Tibial artery (tissue), 4 donors: Measurements from ENCODE around the gene PROSER1.

Experiments used
- DNase-seq, 2 donors: peaks; one replicate each; pipeline ENCODE4 v3.0.0-alpha.2; 2019
- H3K27ac ChIP-seq, 2 donors: fragments of 200-600 bp; sonication (generic) in 1 of 2; 1 replicate in 1 of 2; 2 replicates in 1 of 2; pipeline ENCODE4 v1.5.1; 2018 to 2019; ENCODE audit warnings: mild to moderate bottlenecking in 1 of 2
- H3K27me3 ChIP-seq, 2 donors: fragments of 200-600 bp; sonication (generic) in 1 of 2; one replicate each; pipeline versions ENCODE4 v1.5.1 to v1.6.0; 2016 to 2019
- H3K36me3 ChIP-seq, 3 donors: fragments of 200-600 bp; sonication (generic) in 2 of 3; one replicate each; pipeline ENCODE4 v1.5.1; 2016 to 2019; ENCODE audit warnings: mild to moderate bottlenecking in 2 of 3
- H3K4me1 ChIP-seq, 4 donors: fragments of 200-600 bp; sonication (generic) in 2 of 4; 1 replicate in 3 of 4; 2 replicates in 1 of 4; pipeline ENCODE4 v1.5.1; 2016 to 2019
- H3K4me3 ChIP-seq, 2 donors: fragments of 200-600 bp; sonication (generic) in 1 of 2; 1 replicate in 1 of 2; 2 replicates in 1 of 2; pipeline ENCODE4 v1.5.1; 2018 to 2019; ENCODE audit warnings: mild to moderate bottlenecking in 2 of 2
- H3K9me3 ChIP-seq, 3 donors: fragments of 200-600 bp; sonication (generic) in 1 of 3; one replicate each; pipeline ENCODE4 v1.5.1; 2016 to 2019
- intact Hi-C: fragments of 100-400 bp; cut with DNase I; formaldehyde crosslinking; loops from one replicate; pipeline ENCODE4 v1.15.0; 2023; ENCODE audit warnings: low total_unique reads
- TF ChIP-seq, protein P1 (sequence below), 2 experiments: fragments of 200-600 bp in 1 of 2; fragments of 450-650 bp in 1 of 2; IDR thresholded peaks; one replicate each; pipeline ENCODE4 v1.5.1; 2017 to 2019; ENCODE audit warnings: antibody characterized with exemption in 2 of 2, mild to moderate bottlenecking in 1 of 2, moderate library complexity in 1 of 2

Gene PROSER1

DNA sequence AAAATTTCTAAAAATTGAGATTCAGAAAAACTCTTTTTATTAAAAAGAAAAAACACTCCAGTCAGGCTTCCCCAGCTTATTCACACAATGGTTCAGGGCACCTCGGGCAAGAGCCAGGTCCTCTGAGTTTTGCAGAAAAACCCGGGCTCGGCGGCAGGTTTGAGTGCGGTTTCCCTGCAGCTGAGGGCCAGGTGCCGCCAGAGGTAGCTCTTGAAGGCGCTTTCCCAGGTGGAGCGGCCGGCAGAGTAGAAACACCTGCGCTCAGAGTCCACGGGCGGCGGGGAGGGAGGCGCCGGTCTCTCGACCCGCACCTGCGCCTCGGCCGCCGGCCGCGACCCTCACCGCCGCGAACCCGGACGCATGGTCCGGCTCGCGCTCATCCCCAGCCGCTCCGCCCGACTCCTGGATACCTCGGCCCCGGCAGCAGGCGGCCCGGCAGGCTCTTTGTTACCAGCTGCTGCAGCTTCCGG lies 444 bp downstream of the PROSER1 start:
- H3K36me3 ChIP-seq, result no peaks in the 10 kb centered on the region
- no peaks in the 10 kb centered on the region for H3K27me3 ChIP-seq
- peaks cover 0 to 56% (median 26%) of the 10 kb centered on the region in 4 donors for H3K4me1 ChIP-seq
- peak overlapping the region; percentile 75 to 92 for H3K4me3 ChIP-seq
- H3K27ac ChIP-seq, result peak overlapping the region; percentile 78 to 84
- intact Hi-C loops, result no loop called here
- DNase-seq, result peak in 1 of 2 donors; percentile 24
- no peaks in the 10 kb centered on the region for H3K9me3 ChIP-seq
- TF ChIP-seq, protein P1, sequence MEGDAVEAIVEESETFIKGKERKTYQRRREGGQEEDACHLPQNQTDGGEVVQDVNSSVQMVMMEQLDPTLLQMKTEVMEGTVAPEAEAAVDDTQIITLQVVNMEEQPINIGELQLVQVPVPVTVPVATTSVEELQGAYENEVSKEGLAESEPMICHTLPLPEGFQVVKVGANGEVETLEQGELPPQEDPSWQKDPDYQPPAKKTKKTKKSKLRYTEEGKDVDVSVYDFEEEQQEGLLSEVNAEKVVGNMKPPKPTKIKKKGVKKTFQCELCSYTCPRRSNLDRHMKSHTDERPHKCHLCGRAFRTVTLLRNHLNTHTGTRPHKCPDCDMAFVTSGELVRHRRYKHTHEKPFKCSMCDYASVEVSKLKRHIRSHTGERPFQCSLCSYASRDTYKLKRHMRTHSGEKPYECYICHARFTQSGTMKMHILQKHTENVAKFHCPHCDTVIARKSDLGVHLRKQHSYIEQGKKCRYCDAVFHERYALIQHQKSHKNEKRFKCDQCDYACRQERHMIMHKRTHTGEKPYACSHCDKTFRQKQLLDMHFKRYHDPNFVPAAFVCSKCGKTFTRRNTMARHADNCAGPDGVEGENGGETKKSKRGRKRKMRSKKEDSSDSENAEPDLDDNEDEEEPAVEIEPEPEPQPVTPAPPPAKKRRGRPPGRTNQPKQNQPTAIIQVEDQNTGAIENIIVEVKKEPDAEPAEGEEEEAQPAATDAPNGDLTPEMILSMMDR (IDR thresholded peaks at IDR 0.05), result no peak

GRCh38 chr13:39036212-39036611 lies 1.7 kb downstream of the PROSER1 start:
- TF ChIP-seq, protein P1 (IDR thresholded peaks at IDR 0.05), result no peak
- Histone ChIP-seq H3K4me3 (peak overlapping the region; percentile 75 to 92), H3K9me3 (no peaks in the 10 kb centered on the region), H3K4me1 (peaks cover 0 to 55% (median 28%) of the 10 kb centered on the region in 4 donors), H3K27ac (no peak overlapping the region), H3K27me3 (no peaks in the 10 kb centered on the region), H3K36me3 (no peaks in the 10 kb centered on the region)
- DNase-seq, result no peak
- intact Hi-C loops, result no loop called here

DNA sequence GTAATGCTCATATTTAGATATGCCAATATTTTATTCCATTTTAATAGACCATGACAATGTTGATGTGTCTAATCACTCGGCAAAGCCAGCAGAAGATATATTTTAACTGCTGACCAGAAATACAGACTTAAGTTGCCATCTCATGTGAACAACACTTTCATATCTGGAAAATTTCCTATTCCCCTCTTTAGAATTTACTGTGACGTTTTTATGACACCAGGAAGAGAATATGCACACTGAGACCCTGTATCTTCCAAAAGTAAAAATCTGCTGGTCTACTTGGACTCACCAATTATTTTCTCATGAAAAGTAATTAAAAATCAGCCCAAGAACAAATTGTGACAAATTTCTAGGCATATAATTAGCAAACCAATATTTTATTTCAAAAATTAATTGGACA lies 2.1 kb downstream of the PROSER1 start:
- Histone ChIP-seq H3K4me1 (peaks cover 0 to 51% (median 28%) of the 10 kb centered on the region in 4 donors), H3K9me3 (no peaks in the 10 kb centered on the region), H3K4me3 (peak overlapping the region; percentile 75 to 92), H3K27me3 (no peaks in the 10 kb centered on the region), H3K27ac (no peak overlapping the region), H3K36me3 (no peaks in the 10 kb centered on the region)
- intact Hi-C loops, result no loop called here
- TF ChIP-seq, protein P1 (IDR thresholded peaks at IDR 0.05), result no peak
- DNase-seq, result no peak

DNA sequence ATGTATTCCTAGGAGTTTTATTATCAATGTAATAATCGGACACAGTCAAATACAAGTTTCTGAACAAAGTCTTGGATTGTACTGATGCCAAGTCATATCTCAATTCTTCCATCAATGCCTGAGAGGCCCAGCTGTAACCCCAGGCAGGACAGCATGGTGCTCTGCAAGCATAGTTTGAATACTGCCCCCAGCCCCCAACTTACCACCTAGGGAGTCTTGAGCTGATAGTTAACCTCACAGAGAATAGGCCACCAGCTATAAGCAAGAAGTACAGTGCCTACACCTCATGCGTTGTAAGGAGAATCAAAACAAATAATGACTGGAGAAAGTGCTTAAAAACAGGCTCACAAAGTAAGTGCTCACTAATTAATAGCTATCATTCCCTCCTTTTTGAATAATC lies 2.7 kb downstream of the PROSER1 start:
- intact Hi-C loops, result no loop called here
- peaks cover 0 to 5% (median 0%) of the 10 kb centered on the region in 3 donors for H3K36me3 ChIP-seq
- peak overlapping the region; percentile 75 to 92 for H3K4me3 ChIP-seq
- DNase-seq, result no peak
- H3K4me1 ChIP-seq, result peaks cover 0 to 45% (median 26%) of the 10 kb centered on the region in 4 donors
- no peaks in the 10 kb centered on the region for H3K9me3 ChIP-seq
- no peak overlapping the region for H3K27ac ChIP-seq
- H3K27me3 ChIP-seq, result no peaks in the 10 kb centered on the region
- TF ChIP-seq, protein P1 (IDR thresholded peaks at IDR 0.05), result no peak

- intact Hi-C loops, result no loop called here
- DNase-seq, result no peak
- Histone ChIP-seq H3K27ac (no peak overlapping the region), H3K4me3 (no peak overlapping the region), H3K4me1 (peaks cover 0 to 34% (median 22%) of the 10 kb centered on the region in 4 donors), H3K36me3 (peaks cover 0 to 6% (median 0%) of the 10 kb centered on the region in 3 donors), H3K27me3 (no peaks in the 10 kb centered on the region), H3K9me3 (no peaks in the 10 kb centered on the region)
- TF ChIP-seq, protein P1 (IDR thresholded peaks at IDR 0.05), result no peak
Measured at GRCh38 chr13:39034085-39034484, 3.8 kb downstream of the PROSER1 start.

DNA sequence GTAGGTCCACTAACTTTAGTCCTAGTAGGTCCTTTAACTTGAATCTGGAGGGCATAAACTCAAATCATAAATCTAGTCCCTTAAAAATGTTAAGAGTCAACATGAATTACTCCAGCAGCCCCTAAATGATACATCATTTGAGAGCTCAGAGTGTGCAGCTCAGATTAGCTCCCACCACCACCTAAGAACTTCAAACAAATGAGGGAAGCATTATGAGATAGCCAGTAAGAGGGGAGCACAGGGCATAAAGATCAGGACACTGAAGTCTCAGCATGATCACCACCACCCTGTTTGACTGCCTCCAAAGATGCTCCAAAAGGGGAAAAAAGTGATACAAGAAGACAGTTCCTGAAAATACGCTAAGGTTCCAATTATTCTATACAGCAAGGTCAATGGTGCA lies 5.7 kb downstream of the PROSER1 start:
- intact Hi-C loops, result no loop called here
- H3K27ac ChIP-seq, result no peak overlapping the region
- H3K4me1 ChIP-seq, result peaks cover 0 to 31% (median 20%) of the 10 kb centered on the region in 4 donors
- peaks cover 4 to 17% (median 12%) of the 10 kb centered on the region in 3 donors for H3K36me3 ChIP-seq
- no peaks in the 10 kb centered on the region for H3K27me3 ChIP-seq
- TF ChIP-seq, protein P1 (IDR thresholded peaks at IDR 0.05), result no peak
- no peaks in the 10 kb centered on the region for H3K9me3 ChIP-seq
- H3K4me3 ChIP-seq, result no peak overlapping the region
- no peak for DNase-seq
